ENCODE measurements around the gene EPHA5.
"Not testable (repeated sequence)": the region's sequence is repeated elsewhere in the genome, so short reads cannot be mapped to it uniquely, and the experiment has no call there.

Gene EPHA5

GRCh38 chr4:65311120-65311519 is 359.2 kb downstream of the EPHA5 start:
- H3K4me3 ChIP-seq (ENCODE audit: low read depth, low read length) = no peak overlapping the region
- TF ChIP-seq ZNF776 (tag by site-specific recombination; IDR thresholded peaks at IDR 0.05; ENCODE audit: borderline replicate concordance) (no peak), ZNF544 (tag by site-specific recombination; IDR thresholded peaks at IDR 0.05) (no peak), KLF10 (tag by site-specific recombination; IDR thresholded peaks at IDR 0.05) (no peak), ZNF146 (tag by site-specific recombination; IDR thresholded peaks at IDR 0.05) (no peak), ZNF600 (tag by site-specific recombination; IDR thresholded peaks at IDR 0.05) (no peak)
- ChIA-PET POLR2A (no interaction called here), CTCF (no interaction called here)
- H3K27ac ChIP-seq (ENCODE audit: extremely low read depth, low read depth, low read length) = no peak overlapping the region
- H3K4me1 ChIP-seq (ENCODE audit: control insufficient read depth, insufficient read depth, low read length) = no peaks in the 10 kb centered on the region
- H3K36me3 ChIP-seq (ENCODE audit: control insufficient read depth in 2 of 2, insufficient read depth in 1 of 2, low read length in 2 of 2) = no peaks in the 10 kb centered on the region
- no peaks in the 10 kb centered on the region for H3K9me3 ChIP-seq (ENCODE audit: control insufficient read depth, insufficient read depth, low read depth, low read length)

DNA sequence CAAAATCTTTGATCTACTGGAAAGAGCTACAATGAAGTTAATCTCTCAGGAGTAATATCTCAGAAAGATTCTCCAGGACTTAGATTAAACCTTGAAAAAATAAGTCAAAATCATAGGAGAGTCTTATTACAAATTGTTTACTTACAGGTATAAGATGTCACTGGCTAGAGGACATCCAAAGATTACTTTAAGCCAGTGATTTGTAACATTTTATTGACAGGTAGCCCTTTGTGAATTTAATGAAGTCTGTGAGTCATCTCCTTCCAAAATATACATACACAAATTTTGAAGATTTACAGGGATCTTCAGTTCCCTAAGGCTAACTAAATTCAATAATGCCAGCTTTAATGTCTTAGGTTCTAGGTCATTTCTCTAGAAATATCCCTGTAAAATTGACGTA is 359.7 kb downstream of the EPHA5 start:
- H3K4me3 ChIP-seq (ENCODE audit: low read depth, low read length) = no peak overlapping the region
- no peaks in the 10 kb centered on the region for H3K4me1 ChIP-seq (ENCODE audit: control insufficient read depth, insufficient read depth, low read length)
- H3K36me3 ChIP-seq (ENCODE audit: control insufficient read depth in 2 of 2, insufficient read depth in 1 of 2, low read length in 2 of 2) = no peaks in the 10 kb centered on the region
- ChIA-PET CTCF (no interaction called here), POLR2A (no interaction called here)
- no peak overlapping the region for H3K27ac ChIP-seq (ENCODE audit: extremely low read depth, low read depth, low read length)
- TF ChIP-seq ZNF843 (tag by site-specific recombination; IDR thresholded peaks at IDR 0.05) = no peak
- TF ChIP-seq ZNF175 (tag by site-specific recombination; IDR thresholded peaks at IDR 0.05) = no peak
- no peak for TF ChIP-seq ZNF112 (tag by site-specific recombination; IDR thresholded peaks at IDR 0.05)
- no peak for TF ChIP-seq ZNF274 (IDR thresholded peaks at IDR 0.05; ENCODE audit: low read length)
- TF ChIP-seq ZNF274 (tag by site-specific recombination; IDR thresholded peaks at IDR 0.05; ENCODE audit: borderline replicate concordance) = no peak
- no peak for TF ChIP-seq ZNF571 (tag by site-specific recombination; IDR thresholded peaks at IDR 0.05)
- no peak for TF ChIP-seq KLF9 (tag by site-specific recombination; IDR thresholded peaks at IDR 0.05; ENCODE audit: low read depth)
- TF ChIP-seq ZNF501 (tag by site-specific recombination; IDR thresholded peaks at IDR 0.05) = no peak
- TF ChIP-seq ZNF621 (tag by site-specific recombination; IDR thresholded peaks at IDR 0.05) = no peak
- TF ChIP-seq, protein P1, sequence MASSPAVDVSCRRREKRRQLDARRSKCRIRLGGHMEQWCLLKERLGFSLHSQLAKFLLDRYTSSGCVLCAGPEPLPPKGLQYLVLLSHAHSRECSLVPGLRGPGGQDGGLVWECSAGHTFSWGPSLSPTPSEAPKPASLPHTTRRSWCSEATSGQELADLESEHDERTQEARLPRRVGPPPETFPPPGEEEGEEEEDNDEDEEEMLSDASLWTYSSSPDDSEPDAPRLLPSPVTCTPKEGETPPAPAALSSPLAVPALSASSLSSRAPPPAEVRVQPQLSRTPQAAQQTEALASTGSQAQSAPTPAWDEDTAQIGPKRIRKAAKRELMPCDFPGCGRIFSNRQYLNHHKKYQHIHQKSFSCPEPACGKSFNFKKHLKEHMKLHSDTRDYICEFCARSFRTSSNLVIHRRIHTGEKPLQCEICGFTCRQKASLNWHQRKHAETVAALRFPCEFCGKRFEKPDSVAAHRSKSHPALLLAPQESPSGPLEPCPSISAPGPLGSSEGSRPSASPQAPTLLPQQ (tag by site-specific recombination; IDR thresholded peaks at IDR 0.05) = no peak
- no peak for TF ChIP-seq ZNF677 (tag by site-specific recombination; IDR thresholded peaks at IDR 0.05)
- TF ChIP-seq ZBTB1 (tag by site-specific recombination; IDR thresholded peaks at IDR 0.05) = no peak
- no peak for TF ChIP-seq ZNF174 (tag by site-specific recombination; IDR thresholded peaks at IDR 0.05)
- TF ChIP-seq, protein P2, sequence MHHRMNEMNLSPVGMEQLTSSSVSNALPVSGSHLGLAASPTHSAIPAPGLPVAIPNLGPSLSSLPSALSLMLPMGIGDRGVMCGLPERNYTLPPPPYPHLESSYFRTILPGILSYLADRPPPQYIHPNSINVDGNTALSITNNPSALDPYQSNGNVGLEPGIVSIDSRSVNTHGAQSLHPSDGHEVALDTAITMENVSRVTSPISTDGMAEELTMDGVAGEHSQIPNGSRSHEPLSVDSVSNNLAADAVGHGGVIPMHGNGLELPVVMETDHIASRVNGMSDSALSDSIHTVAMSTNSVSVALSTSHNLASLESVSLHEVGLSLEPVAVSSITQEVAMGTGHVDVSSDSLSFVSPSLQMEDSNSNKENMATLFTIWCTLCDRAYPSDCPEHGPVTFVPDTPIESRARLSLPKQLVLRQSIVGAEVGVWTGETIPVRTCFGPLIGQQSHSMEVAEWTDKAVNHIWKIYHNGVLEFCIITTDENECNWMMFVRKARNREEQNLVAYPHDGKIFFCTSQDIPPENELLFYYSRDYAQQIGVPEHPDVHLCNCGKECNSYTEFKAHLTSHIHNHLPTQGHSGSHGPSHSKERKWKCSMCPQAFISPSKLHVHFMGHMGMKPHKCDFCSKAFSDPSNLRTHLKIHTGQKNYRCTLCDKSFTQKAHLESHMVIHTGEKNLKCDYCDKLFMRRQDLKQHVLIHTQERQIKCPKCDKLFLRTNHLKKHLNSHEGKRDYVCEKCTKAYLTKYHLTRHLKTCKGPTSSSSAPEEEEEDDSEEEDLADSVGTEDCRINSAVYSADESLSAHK (tag by site-specific recombination; IDR thresholded peaks at IDR 0.05) = no peak
- no peak for TF ChIP-seq BCL6B (tag by site-specific recombination; IDR thresholded peaks at IDR 0.05)
- no peak for TF ChIP-seq ZNF121 (tag by site-specific recombination; IDR thresholded peaks at IDR 0.05)
- no peak for TF ChIP-seq ZNF19 (tag by site-specific recombination; IDR thresholded peaks at IDR 0.05; ENCODE audit: low read depth)
- TF ChIP-seq, protein P3, sequence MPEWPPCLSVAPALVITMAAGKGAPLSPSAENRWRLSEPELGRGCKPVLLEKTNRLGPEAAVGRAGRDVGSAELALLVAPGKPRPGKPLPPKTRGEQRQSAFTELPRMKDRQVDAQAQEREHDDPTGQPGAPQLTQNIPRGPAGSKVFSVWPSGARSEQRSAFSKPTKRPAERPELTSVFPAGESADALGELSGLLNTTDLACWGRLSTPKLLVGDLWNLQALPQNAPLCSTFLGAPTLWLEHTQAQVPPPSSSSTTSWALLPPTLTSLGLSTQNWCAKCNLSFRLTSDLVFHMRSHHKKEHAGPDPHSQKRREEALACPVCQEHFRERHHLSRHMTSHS (tag by site-specific recombination; IDR thresholded peaks at IDR 0.05) = no peak
- H3K9me3 ChIP-seq (ENCODE audit: control insufficient read depth, insufficient read depth, low read depth, low read length) = no peaks in the 10 kb centered on the region

DNA sequence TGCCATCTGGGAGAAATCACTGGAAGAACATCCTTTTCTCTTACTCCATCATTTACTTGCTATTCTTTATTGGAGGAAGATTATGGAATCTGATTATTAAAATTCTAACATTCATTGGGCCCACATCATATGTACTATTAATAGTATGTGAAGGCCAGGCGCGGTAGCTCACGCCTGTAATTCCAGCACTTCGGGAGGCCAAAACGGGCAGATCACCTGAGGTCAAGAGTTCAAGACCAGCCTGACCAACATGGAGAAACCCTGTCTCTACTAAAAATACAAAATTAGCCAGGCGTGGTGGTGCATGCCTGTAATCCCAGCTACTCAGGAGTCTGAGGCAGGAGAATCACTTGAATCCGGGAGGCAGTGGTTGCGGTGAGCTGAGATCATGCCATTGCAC is 361.7 kb downstream of the EPHA5 start:
- CTCF ChIA-PET; H3K9me3 ChIP-seq (ENCODE audit: control insufficient read depth, insufficient read depth, low read depth, low read length): not testable (repeated sequence)
- POLR2A ChIA-PET = interaction anchor here (0.7 kb wide), 1 partner anchor 1332 kb away, joined by 3 read pairs; no protein-coding TSS in a partner anchor

More for the DNA sequence above, 361.7 kb downstream of the EPHA5 start:
- H3K4me1 ChIP-seq (ENCODE audit: control insufficient read depth, insufficient read depth, low read length); H3K4me3 ChIP-seq (ENCODE audit: low read depth, low read length); H3K36me3 ChIP-seq (ENCODE audit: control insufficient read depth in 2 of 2, insufficient read depth in 1 of 2, low read length in 2 of 2); H3K27ac ChIP-seq (ENCODE audit: extremely low read depth, low read depth, low read length): not testable (repeated sequence)

All from HEK293 (cell line).